Medulla oblongata (tissue), 1 donor: ENCODE results near the gene IL4I1.

ENCODE experiments used
- DNase-seq: peaks from one replicate; pipeline ENCODE4 v3.0.0-alpha.2; 2015; ENCODE audit errors: extremely low spot score

The IL4I1 gene

DNA sequence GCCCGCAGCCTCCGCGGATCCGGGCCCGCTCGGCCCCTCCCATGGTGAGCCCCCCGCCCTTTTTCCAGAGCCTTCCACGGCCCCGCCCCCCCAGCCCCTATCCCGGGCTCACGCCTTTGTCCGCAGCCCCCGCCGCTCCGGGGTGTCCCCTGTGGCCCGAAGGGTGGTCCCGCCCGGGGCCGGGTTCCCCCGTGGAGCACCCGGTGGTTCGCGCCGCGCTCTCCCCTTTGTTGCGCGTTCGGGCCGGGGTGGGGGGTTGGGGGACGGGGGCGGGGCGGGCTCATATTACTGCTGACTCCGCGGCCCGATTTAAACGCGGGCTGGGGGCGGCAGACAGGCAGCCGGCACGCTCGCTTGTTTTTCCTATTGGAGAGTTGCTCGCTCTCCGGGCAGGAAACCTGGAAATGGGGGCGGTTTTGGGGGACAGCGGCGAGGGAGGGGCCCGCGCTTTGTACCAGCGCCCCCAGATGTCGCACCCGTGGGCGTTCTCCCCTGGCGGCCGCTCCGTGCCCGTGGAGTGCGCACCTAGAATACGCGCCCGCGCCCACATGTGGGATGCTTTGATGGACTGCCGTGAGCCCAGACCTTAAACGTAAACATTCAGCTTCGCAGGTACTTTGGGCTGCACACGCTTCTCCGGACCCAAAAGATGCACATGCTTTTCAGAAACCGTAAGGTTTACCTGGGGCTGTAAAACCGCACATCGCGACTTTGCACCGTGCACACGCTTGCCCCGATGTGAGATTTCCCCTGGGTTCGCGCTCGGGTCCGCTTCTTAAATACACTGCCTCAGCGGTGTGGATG is 45.0 kb downstream of the IL4I1 start:
- DNase-seq, result no peak

DNA sequence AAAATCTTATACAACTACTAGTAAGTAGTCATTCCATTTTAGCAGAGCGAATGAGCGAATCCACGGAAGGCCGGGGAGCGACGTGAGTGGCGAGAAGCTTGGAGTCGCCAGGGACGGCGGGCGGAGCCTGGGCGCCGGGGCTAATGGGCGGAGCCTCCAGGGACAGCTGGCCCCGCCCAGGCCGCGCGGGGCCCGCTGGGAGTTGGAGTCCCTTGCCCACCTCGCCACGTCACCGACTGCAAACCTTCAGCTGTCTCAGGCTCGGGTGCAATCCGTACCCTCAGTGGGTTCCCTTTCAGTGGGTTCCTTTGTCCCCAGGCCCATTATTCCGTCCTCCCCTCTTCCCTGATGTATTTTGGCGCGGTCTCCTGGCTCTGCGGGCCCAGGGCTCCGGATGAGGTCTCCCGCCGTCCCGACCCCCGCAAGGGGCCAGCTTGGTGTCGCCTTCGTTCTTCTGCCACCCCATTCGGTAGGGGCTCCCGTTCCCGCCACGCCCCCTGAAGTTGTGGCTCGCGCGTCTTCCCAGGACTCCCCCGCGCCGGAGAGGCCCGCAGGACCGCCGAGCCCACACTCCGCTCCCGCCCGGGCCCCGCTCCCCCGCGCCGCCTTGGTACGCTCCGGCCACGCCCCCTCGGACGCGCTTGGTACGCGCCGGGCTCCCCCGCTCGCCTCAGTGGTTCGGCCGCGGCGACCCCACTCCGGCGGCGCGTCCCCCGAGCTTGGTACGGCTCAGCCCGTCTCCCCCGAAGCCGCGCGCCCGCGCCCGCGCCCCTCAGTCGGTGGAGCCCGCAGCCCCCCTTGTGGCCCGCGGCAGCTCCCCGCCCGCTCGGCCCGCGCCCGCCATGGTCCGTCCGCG is 46.0 kb downstream of the IL4I1 start, which contains the start of gene PTOV1:
Gene PTOV1, plus strand, starts transcription at position 673 of the 856 bp plus-strand sequence.
- DNase-seq, result peak; percentile 97

DNA sequence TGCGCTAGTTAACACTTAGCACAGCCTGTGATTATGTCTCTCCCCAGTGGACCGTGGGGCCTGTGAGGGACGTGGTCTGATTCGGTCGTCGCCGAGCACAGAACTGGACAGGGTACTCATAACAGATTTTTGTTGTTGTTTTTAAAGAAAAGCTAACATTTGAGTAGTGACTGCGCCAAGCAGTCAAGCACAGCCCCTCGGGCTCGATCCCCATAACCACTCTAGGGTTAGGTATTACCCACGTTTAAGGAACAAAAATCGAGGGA is 46.5 kb downstream of the IL4I1 start:
- no peak for DNase-seq

DNA sequence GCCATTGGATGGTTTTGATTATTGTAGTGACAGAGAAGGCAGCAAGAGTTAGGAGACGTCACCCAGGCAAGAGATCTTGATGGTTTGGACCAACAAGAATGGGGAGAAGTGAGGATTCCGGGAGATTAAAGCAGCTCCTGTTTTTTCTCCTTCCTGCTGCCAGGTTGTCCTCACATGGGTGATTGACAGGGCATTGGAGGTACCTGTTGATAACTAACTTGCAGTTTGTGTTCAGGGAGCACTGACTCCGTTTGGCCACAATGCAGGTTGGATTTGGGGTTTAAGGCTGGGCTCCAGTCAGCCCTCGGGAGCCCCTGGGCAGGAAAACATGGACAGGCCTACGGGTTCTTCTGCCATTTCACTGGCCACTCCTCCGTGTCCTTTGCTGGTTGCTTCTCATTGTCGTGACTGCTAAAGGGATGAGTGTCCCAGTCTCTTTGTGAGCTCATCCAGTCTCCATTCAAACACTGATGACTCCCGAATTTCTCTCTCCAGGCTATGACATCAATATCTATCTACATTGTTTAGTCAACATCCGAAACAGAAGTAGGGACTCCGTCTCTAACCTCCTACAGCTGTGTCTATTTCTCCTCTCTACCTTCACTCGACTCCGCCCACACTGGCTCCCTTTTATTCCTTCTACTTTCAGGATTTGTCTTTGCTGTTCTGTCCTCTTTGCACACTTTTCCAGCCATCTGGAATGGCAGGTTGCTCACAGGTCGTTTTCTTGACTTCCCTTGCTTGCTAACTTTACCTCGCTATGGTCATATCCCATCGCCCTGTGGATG is 47.1 kb downstream of the IL4I1 start:
- no peak for DNase-seq

DNA sequence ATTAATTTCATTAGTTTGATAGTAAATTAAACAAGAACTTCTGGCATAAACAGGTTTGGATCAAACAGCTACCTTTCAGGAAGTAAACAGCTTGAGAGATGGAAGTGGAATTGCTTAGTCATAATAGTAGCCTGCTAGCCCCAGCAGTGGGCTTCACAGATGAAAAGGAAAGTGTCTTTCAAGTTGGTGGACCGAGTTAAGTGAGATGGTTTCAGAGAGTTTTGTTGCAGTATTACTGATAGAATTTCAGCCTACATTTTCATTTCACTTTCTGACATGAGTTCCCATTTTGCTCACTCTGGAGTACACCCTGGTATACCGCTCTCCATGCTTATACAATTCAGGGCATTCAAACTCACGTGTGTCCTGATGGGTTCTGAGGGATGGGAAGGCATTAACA is 47.7 kb downstream of the IL4I1 start:
- DNase-seq, result no peak

DNA sequence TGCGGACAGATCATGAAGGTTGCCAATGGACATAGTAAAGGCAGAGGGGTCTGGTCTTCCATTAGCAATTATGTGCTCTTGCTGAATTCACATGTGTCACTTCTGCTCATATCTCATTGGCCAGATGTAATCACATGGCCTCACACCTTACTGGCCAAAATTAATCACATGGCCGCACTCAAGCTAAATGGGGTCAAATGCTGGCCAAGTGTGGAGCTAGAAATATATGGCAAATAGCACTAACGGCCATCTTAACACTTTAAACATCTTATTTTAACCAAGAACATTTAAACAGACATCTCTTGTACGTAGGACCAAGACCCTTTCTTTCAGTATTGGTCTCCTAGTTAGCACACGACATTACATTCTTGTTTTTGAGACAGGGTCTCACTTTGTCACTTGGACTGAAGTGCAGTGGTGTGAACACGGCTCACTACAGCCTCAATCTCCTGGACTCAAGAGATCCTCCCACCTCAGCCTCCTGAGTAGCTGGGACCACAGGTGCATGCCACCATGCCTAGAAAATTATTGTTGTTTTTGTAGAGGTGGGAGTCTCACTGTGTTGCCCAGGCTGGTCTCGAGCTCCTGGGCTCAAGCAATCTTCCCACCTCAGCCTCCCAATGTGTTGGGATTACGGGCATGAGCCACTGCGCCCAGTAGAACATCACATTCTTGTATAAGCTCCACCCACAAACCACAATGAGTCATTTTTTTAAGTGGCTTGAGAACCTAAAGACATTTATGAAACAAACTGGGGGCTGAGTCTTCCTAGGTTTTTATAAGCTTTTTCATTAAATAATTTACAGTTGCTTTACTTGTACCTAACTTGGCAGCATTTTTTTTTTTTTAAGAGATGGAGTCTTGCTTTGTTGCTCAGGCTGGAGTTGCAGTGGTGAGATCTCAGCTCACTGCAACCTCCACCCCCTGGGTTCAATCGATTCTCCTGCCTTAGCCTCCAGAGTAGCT is 48.7 kb downstream of the IL4I1 start:
- DNase-seq, result no peak

DNA sequence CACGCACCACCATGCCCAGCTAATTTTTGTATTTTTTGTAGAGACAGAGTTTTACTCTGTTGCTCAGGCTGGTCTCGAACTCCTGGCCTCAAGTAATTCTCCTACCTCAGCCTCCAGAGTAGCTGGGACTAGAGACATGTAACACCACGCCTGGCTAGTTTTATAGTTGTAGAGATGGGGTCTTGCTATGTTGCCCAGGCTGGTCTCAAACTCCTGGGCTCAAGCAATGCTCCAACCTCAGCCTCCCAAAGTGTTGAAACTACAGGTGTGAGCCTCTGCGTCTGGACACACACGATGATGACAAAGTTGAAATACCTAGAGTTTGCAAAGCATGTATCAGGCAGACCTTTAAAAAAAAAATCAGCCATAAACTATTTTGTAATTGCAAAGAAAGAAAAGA is 50.3 kb downstream of the IL4I1 start:
- no peak for DNase-seq

DNA sequence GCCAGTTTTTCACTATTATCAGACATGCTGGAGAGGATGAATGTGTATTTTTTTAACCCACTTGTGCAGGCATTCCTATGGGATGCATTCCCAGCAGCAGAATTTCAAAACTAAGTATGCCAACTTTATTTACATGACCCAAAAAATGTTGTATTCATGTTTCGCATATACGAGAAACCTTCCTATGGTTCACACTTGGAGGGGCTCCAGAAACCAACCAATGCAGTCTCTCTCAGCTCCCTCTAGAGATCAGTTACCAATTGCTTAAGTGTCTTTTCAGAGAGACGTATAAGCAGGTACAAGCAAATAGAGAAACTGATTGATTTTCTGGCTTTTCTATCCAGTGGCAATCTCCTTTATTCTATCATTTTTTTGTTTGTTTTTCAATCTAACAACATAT is 51.3 kb downstream of the IL4I1 start:
- DNase-seq, result no peak

DNA sequence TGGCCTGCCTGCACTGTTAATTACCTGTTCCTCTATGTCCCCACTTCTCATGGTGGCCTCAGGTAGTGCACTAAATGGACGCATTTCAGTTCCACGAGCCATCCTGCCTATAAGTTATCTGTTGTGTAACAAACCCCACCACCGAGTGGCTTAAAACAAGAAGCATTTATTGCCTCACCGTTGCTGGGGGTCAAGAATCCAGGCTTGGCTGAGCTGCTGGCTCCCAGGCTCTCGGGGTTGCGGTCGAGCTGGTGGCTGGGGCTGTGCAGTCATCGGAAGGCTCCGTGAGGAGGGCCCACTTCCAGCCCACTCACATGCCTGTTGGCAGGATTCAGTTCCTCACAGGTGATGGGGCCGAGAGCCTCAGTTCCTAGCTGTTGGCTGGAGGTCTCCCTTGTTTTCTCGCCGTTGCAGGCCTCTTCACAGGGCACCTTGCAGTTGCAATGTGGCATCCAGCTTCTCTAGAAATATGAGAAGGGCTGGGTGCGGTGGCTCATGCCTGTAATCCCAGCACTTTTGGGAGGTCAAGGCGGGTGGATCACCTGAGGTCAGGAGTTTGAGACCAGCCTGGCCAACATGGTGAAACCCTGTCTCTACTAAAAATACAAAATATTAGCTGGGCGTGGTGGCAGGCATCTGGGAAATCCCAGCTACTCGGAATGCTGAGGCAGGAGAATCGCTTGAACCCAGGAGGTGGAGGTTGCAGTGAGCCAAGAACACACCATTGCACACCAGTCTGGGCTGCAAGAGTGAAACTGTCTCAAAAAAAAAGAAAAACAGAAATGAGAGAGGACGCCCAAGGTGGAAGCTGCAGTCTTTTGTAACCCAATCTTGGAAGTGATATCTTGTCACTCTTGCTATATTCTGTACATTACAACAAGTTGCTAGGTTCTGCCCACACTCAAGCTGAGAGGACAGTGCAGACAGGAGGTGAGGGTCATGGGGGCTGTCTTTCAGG is 52.3 kb downstream of the IL4I1 start:
- DNase-seq, result no peak

DNA sequence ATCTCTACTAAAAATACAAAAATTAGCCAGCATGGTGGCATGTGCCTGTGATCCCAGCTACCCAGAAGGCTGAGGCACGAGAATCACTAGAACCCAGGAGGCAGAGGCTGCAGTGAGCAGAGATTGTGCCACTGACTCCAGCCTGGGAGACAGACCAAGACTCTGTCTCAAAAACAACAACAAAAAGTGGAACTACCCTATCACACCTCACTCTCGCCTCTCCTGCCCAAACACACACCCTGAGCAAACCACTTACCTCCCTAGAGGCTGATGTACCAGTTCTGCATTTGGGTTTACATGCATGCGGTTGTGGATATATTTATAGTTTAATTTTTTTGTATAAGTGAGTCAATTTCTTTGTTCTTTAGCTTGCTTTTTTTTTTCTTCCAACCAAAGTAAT is 53.4 kb downstream of the IL4I1 start:
- DNase-seq, result no peak

DNA sequence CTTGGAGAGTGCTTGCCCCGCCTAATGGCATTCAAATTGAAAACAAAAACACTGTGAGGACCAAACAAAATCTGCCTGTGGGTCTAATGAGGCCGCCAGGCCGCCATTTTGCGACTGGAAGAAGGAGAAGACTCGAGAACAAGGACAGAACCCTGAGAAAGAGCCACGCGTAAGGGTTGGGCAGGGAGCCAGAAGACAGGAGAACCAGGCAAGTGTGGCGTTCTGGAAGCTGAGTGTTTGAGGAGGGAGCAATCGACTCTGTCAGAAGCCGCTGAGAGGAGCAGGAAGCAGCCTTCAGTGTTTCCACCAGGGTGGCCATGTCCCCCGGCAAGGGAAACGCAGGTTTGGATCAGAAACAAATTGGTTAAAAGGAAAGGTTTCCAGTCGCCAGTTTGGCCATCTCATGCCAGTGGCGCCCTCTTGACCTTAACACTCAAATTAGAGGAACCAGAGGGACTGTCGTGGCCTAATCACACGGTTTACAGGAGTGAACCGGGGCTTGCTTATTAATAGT is 55.9 kb downstream of the IL4I1 start:
- DNase-seq, result no peak

DNA sequence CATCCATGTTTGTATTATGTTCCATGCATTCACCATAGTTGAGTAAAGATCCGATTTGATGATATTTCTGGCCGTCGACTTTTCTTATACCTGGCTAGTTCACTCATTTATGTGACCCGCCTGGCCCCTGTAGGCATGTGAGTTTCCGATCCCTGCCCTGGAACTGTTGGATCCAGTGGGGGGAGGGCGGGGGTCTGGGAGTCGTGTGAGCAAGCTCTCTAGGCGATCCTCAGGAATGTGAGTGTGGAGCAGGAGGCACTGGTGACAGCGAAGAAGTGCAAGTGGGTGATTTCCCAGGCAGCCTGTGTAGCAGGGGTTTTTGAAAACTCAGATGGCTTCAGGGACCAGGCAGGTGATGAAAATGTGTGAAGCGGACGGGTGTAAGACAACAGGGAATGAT is 56.4 kb downstream of the IL4I1 start:
- no peak for DNase-seq

DNA sequence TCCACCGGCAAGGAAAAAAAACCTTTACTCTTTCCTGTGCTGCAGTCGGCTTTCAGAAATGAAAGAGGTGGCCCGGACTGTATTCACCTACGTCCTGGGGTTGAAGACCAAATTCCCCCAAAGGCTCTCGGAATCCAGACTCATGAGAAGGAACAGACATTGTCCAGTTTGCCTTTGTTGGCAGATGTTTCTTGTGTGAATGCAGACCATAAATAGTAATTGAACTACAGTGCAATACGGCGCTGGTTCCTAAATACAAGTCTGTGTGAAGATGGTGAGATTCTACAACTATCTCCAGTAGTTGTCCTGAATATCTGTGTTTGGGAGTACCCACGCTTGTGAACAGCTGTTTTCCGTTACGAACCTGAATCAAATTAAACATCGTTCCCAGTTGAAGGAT is 57.0 kb downstream of the IL4I1 start:
- DNase-seq, result no peak
